Fibroblast of villous mesenchyme (primary cell): ENCODE measurements around the gene TTC7B. TPM values are rescaled to one million over a fixed set of nuclear protein-coding genes. Genes with fewer than 3 reads are reported as not detected.

Experiments
- DNase-seq: peaks from one replicate; pipeline ENCODE4 v3.0.0-alpha.2; 2010; ENCODE audit warnings: low read depth
- H3K4me3 ChIP-seq: 2 replicates; pipeline ENCODE4 v1.5.1; 2011; ENCODE audit warnings: low read depth, mild to moderate bottlenecking, low read length
- total RNA-seq: library from RNA; depleted of rRNA; stranded (reverse); fragments of >200 nt; gene quantifications from 2 replicates; pipeline ENCODE4 v1.2.3, GENCODE V29; 2012
- TF ChIP-seq, protein P1 (sequence below): IDR thresholded peaks from 2 replicates; pipeline ENCODE4 v1.5.1; 2012; ENCODE audit warnings: low read depth, mild to moderate bottlenecking, low read length; ENCODE audit not compliant: insufficient read depth

The TTC7B gene
- total RNA-seq, 1 donor = 16.8 TPM

DNA sequence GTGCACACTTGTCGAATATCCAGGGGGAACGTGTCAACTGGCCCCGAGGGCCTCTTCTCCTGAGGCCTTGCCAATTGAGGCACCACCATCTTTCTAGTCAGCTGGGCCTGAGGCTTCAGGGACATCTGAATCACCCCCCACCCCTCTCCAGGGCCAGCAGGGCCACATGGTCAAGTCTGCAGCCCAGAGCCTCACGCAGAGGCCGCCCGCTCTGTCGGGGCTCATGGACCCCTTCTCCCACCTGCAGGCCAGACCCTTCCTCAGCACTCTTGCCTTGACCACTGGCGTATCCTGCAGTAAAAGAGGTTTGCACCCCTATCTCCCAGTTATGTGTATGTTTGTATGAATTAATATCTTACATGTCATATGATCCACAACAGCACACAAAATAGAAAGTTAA is 237.1 kb downstream of the TTC7B start:
- DNase-seq = no peak
- H3K4me3 ChIP-seq = no peak overlapping the region
- TF ChIP-seq, protein P1, sequence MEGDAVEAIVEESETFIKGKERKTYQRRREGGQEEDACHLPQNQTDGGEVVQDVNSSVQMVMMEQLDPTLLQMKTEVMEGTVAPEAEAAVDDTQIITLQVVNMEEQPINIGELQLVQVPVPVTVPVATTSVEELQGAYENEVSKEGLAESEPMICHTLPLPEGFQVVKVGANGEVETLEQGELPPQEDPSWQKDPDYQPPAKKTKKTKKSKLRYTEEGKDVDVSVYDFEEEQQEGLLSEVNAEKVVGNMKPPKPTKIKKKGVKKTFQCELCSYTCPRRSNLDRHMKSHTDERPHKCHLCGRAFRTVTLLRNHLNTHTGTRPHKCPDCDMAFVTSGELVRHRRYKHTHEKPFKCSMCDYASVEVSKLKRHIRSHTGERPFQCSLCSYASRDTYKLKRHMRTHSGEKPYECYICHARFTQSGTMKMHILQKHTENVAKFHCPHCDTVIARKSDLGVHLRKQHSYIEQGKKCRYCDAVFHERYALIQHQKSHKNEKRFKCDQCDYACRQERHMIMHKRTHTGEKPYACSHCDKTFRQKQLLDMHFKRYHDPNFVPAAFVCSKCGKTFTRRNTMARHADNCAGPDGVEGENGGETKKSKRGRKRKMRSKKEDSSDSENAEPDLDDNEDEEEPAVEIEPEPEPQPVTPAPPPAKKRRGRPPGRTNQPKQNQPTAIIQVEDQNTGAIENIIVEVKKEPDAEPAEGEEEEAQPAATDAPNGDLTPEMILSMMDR = no peak

DNA sequence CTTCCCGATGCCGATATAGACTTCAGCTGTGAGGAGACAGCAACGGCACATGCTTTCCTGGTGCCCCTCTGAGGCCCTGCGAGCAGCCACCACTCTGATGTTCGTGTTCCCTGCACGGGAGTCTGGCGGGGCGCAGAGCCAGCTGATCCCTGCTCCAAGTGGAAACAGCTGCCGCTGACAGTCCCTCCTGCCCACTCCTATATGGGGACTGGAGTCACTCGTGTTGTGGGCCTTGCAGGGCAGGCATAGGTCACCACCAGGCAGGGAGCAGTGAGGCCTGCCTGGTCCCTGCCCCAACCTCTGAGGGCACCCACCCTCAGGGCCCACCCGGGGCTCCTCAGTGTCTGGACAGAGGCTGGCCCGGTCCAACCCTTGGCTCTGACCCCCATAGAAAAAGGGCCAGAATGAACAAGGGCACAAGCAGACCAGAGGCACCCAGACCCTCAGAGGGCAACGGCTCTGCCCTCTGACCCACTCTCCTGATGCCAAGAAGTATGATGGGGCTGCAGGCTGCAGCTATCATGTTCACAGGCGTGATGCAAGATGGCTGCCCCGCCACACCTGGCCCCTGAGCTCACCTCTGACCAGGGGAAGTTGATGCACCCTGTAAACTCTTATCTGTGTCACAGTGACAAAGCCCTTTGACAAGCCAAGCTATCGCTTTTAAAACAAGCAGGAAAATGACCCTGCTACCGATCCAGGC is 237.8 kb downstream of the TTC7B start:
- TF ChIP-seq, protein P1 = no peak
- DNase-seq = no peak
- no peak overlapping the region for H3K4me3 ChIP-seq

DNA sequence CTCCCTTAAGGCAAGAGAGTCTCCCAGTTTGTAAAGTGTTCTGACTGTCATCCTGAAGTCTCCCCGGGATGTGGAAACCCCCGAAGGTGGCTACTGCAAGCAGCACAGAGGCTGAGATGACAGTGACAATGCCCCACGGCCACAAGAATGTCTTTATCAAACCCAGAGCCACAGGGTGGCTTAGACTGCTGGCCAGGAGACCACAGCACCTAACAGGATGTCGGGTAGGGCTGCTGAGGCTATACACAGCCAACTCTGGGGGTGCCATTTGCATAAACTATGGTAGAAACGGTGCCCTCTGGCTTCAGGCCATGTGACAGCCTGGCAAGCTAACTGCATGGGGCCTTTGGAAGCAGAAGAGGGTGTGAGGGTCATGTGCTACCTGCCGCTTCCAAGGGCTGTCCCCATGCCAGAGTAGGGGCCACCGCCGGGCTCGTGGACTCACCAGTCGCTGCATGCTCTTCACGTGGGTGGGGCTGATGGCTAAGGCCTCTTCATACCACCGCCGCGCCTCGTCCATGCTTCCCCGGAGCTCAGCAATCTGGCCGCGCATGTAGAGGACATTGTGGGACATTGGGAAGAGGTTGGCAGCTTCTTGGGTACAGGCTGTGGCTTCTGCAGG is 238.5 kb downstream of the TTC7B start:
- no peak for DNase-seq
- TF ChIP-seq, protein P1 = no peak

DNA sequence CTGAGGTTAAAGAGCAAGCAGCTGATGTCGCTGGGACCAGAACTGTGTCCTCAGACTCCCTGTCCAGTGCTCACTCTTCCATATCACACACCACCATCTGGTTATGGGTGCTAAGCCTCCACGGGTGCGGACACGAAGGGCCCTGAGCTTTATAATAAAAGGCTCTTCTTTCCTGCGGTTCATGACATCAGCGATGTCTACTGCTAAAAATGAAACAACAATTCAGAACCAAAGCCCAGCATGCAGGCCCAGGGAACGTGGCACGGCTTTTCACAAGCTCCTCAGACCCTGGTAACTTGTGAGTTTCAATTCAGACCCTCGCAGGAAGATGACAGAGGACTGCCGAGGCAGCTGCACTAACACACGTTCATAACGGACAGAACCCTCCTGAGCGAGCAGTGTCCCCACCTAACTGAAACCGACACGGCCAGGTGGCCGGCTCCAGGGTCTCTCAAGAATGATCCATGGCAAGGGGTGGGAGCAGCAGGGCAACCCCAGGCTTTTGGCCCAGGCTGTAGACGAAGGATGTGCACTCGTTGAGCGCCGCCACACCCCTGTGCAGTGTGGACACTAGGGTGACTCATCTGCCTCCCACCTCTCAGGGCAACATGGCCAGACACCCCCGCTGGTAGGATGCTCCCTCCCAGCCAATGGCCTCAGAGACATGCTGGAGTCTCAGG is 239.1 kb downstream of the TTC7B start:
- H3K4me3 ChIP-seq = no peak overlapping the region

More for the DNA sequence above, 238.5 kb downstream of the TTC7B start:
- H3K4me3 ChIP-seq = no peak overlapping the region

DNA sequence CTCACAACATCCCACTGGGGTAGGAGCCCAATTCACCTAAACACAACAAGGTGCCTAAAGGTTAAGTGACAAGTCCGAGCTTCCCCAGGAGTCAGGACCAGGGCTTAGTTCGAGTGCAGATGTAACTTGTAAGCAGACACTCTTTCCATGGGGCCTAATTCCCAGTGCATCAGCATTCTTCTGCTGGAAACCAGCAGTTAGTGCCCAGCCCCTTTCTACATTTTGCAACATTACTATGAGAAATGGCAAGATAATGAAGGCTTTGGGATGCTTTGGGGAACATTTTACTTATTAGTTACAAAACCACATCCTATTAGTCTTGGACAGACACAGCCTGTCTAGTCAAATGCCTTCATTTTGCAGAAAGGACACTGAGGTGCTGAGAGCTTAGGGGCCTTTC is 239.6 kb downstream of the TTC7B start:
- DNase-seq = peak; percentile 87
- TF ChIP-seq, protein P1 = no peak
- no peak overlapping the region for H3K4me3 ChIP-seq

More for the DNA sequence above, 239.1 kb downstream of the TTC7B start:
- TF ChIP-seq, protein P1 = no peak
- peak; percentile 52 for DNase-seq

DNA sequence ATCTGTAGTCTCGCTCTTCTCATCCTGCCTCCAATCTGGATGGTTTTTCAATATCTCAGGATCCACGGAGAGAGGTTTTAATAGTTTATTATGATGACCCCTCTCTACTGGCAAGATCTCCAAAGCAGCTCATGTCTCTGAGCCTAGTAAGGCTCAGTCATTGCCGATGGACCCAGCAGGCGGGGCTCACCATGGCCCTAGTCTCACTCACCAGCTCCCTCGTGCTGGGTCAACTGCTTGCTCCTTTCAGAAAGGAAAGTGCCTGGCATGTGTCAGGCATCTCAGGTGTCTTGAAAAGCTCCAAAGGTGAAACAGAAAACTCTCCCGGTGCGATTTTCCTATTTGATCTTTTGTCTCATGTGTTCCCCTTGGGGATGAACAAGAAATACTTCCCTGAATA is 240.4 kb downstream of the TTC7B start:
- no peak for DNase-seq
- TF ChIP-seq, protein P1 = no peak
- H3K4me3 ChIP-seq = no peak overlapping the region
